Common myeloid progenitor, CD34-positive (primary cell): ENCODE data around the gene ATP2B1.
A peak's percentile ranks its signal among the peaks of the same experiment; 100 is the strongest.

Experiments
- CTCF ChIA-PET: fragments of 350-600 bp; sonication (Branson Sonifier 250); formaldehyde crosslinking; loops from one replicate; lab custom pipeline; 2021; ENCODE audit warnings: antibody characterized with exemption; lab: Charles Lee
- POLR2A ChIA-PET: fragments of 350-600 bp; sonication (Branson Sonifier 250); formaldehyde crosslinking; loops from one replicate; lab custom pipeline; 2021; ENCODE audit warnings: antibody characterized with exemption; lab: Charles Lee
- DNase-seq, 3 donors: peaks; one replicate each; pipeline versions ENCODE4 v3.0.0 to v3.0.0-alpha.2; 2013
- H3K27ac ChIP-seq, 2 experiments: 1 replicate in 1 of 2; 2 replicates in 1 of 2; pipeline ENCODE4 v1.7.0; 2013; ENCODE audit warnings: inconsistent platforms in 2 of 2, low read length in 2 of 2, mild to moderate bottlenecking in 2 of 2, low read depth in 1 of 2, moderate library complexity in 1 of 2; ENCODE audit not compliant: severe bottlenecking in 2 of 2, insufficient read depth in 1 of 2, poor library complexity in 1 of 2
- H3K27me3 ChIP-seq, 5 experiments: replicated peaks in 2 of 5; 1 replicate in 3 of 5; 2 replicates in 2 of 5; pipeline versions ENCODE4 v1.6.1 to v1.7.0; 2013; ENCODE audit warnings: low read length in 4 of 5, mild to moderate bottlenecking in 2 of 5, moderate library complexity in 2 of 5, inconsistent platforms in 1 of 5; ENCODE audit not compliant: insufficient read depth in 5 of 5, control insufficient read depth in 4 of 5
- H3K36me3 ChIP-seq, 4 experiments: 1 replicate in 2 of 4; 2 replicates in 2 of 4; pipeline versions ENCODE4 v1.6.1 to v1.7.0; 2013; ENCODE audit warnings: low read length in 3 of 4, control low read depth in 1 of 4, mild to moderate bottlenecking in 1 of 4; ENCODE audit not compliant: control insufficient read depth in 4 of 4, insufficient read depth in 4 of 4
- H3K4me1 ChIP-seq, 4 experiments: 1 replicate in 3 of 4; 2 replicates in 1 of 4; pipeline versions ENCODE4 v1.6.1 to v1.7.1; 2013; ENCODE audit warnings: low read length in 3 of 4, mild to moderate bottlenecking in 3 of 4, control low read depth in 1 of 4, inconsistent platforms in 1 of 4, moderate library complexity in 1 of 4; ENCODE audit not compliant: control insufficient read depth in 4 of 4, insufficient read depth in 4 of 4; ENCODE audit errors: control extremely low read depth in 1 of 4
- H3K4me3 ChIP-seq, 7 experiments: 1 replicate in 4 of 7; 2 replicates in 3 of 7; pipeline versions ENCODE4 v1.5.1 to v1.7.0; 2013; ENCODE audit warnings: mild to moderate bottlenecking in 7 of 7, low read length in 6 of 7, moderate library complexity in 6 of 7, inconsistent platforms in 2 of 7, low read depth in 2 of 7, control low read depth in 1 of 7; ENCODE audit not compliant: insufficient read depth in 4 of 7, control insufficient read depth in 1 of 7; ENCODE audit errors: extremely low read depth in 1 of 7
- H3K9me3 ChIP-seq, 5 experiments: 1 replicate in 4 of 5; 2 replicates in 1 of 5; pipeline versions ENCODE4 v1.6.1 to v1.7.1; 2013; ENCODE audit warnings: low read length in 4 of 5, mild to moderate bottlenecking in 2 of 5, inconsistent platforms in 1 of 5, low read depth in 1 of 5, moderate library complexity in 1 of 5; ENCODE audit not compliant: control insufficient read depth in 4 of 5, insufficient read depth in 2 of 5; ENCODE audit errors: control extremely low read depth in 1 of 5
- WGBS: methylation state at CpG from one replicate; pipeline ENCODE4 v1.1.5; 2013; ENCODE audit not compliant: insufficient coverage; 5-methylcytosine and 5-hydroxymethylcytosine counted together

Gene ATP2B1

DNA sequence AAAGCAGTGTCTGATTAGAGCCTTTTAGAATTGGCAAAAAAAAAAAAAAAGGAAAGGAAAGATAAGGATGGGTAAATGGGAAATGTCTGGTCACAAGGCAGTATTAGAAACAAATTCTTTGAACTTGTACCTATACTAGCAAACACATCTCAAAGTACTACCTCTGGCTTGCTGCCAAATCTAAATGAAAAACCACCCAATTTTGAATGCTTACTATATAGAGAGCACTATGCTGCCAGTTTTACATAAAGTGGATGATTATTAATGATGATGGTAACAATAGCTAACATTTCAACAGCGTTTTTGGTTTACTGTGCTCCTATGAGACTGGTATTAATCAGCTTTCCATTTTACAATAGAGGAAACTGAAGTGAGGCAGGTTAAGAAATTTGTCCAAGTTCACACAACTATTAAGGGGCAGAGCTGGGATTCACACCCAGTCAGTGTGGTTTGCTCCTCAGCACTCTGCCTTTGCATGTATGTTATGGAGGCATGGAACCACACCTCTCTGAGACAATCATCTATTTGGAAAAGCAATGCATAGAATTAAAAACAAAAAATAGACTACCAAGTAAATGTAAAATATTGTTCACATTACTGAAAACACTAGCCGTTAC lies 34.2 kb downstream of the ATP2B1 start:
- Histone ChIP-seq H3K9me3 (peaks cover 0 to 2% (median 0%) of the 10 kb centered on the region in 5 experiments), H3K4me3 (no peak overlapping the region), H3K27me3 (no peaks in the 10 kb centered on the region), H3K27ac (no peak overlapping the region), H3K4me1 (peaks cover 0 to 7% (median 2%) of the 10 kb centered on the region in 4 experiments), H3K36me3 (no peaks in the 10 kb centered on the region)
- ChIA-PET POLR2A (interaction anchor here (0.8 kb wide), 1 partner anchor 11 kb away, joined by 3 read pairs; no protein-coding TSS in a partner anchor), CTCF (interaction anchor here (1.0 to 1.4 kb wide), 2 partner anchors 14 to 29 kb away, joined by 3 read pairs; no protein-coding TSS in a partner anchor)
- no peak for DNase-seq
- WGBS = 100% methylated on average over 1 of the region's 2 CpGs

DNA sequence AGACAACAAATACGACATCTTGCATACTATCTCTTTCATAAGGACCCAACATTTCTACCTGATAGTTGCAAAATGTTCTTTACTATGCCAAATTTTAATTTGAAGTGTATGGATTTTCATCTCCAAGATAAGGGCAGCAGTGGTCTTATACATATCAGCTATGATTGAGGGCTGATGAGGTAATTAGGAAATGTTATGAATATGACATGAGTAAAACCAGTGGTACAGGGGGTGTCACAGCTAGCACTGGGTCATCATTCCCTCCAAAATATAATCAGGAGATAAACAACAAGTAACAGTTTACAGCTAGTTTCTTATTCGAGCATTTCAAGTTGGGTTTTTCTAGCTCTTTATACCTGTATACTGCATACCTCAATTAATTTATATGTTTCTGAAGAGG lies 35.0 kb downstream of the ATP2B1 start:
- Histone ChIP-seq H3K4me1 (peaks cover 0 to 7% (median 2%) of the 10 kb centered on the region in 4 experiments), H3K36me3 (peaks cover 0 to 4% (median 0%) of the 10 kb centered on the region in 4 experiments), H3K4me3 (no peak overlapping the region), H3K27me3 (no peaks in the 10 kb centered on the region), H3K27ac (no peak overlapping the region), H3K9me3 (no peaks in the 10 kb centered on the region)
- no CpG with 5 or more reads among the region's 2 CpGs for WGBS
- POLR2A ChIA-PET = no interaction called here
- CTCF ChIA-PET = interaction anchor here (1.8 kb wide), 1 partner anchor 19 kb away, joined by 6 read pairs; no protein-coding TSS in a partner anchor
- no peak for DNase-seq

DNA sequence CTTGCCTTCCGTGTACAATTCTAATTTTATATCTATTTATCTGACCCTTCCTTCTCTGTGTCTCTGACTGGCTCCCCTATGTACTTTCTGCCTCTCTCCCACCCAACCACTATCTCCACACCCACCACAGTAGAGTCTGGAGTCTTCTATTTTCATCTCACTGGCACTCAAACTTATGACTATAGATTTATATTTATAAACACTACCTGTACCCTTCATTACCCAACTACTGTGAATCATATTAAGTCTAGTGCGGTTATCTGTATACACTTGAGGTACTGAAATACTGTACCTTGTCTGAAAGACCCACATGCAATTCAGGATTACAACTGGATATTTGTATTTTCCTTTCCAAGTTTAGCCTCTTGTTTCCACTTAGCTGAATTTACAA lies 36.1 kb downstream of the ATP2B1 start:
- CTCF ChIA-PET = interaction anchor here (1.8 kb wide), 1 partner anchor 20 kb away, joined by 6 read pairs; no protein-coding TSS in a partner anchor
- WGBS = 89% methylated on average over 1 of the region's 2 CpGs

DNA sequence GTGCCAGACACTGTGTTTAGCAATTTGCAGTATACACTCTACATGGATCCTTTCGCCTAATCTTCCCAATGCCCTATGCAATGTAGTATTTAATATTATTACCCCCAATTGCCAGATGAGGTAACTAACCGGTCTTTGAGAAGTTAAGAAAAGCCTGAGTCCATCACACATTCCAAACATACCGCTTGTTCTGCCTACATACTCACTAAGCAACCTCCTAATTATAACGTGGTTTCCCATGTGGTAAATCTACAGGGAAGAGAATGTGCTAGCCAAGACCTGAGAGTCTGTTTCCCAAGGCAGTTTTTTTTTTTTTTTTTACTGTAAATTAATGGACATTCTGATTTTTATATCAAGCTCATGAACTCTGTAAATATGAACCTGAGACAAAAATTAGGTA lies 37.2 kb downstream of the ATP2B1 start:
- CTCF ChIA-PET = no interaction called here
- WGBS = 92% methylated on average over 2 of the region's 4 CpGs
- H3K4me1 ChIP-seq = peaks cover 0 to 9% (median 2%) of the 10 kb centered on the region in 4 experiments
- POLR2A ChIA-PET = no interaction called here
- no peak overlapping the region for H3K27ac ChIP-seq
- no peaks in the 10 kb centered on the region for H3K9me3 ChIP-seq
- H3K4me3 ChIP-seq = no peak overlapping the region
- DNase-seq = no peak
- H3K27me3 ChIP-seq = no peaks in the 10 kb centered on the region
- H3K36me3 ChIP-seq = peaks cover 0 to 4% (median 0%) of the 10 kb centered on the region in 4 experiments

More for the DNA sequence above, 36.1 kb downstream of the ATP2B1 start:
- peaks cover 0 to 4% (median 0%) of the 10 kb centered on the region in 4 experiments for H3K36me3 ChIP-seq
- POLR2A ChIA-PET = interaction anchor here (0.6 kb wide), 1 partner anchor 36 kb away, joined by 3 read pairs; no protein-coding TSS in a partner anchor
- H3K27me3 ChIP-seq = no peaks in the 10 kb centered on the region
- no peak for DNase-seq
- peaks cover 0 to 9% (median 2%) of the 10 kb centered on the region in 4 experiments for H3K4me1 ChIP-seq
- no peak overlapping the region for H3K27ac ChIP-seq
- H3K9me3 ChIP-seq = no peaks in the 10 kb centered on the region
- H3K4me3 ChIP-seq = no peak overlapping the region

DNA sequence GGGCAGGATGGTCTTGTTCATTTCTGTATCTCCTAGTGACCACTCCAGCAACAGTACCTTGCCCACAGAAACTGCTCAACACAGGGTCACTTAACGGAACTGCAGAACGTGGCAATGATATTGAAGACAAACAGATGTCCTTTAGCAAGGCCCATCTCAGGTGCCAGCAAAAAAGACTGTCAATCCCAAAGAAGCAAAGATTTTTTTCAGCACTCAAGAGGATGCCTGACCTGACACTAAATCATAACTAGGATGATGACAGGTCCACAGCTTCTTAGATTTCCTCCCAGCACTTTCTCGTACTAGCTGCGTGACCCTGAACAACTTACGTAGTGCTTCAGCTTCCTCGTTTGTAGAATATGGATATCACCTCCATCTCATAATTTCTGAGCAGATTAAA lies 39.4 kb downstream of the ATP2B1 start:
- H3K4me1 ChIP-seq = peaks cover 3 to 11% (median 5%) of the 10 kb centered on the region in 4 experiments
- peaks cover 0 to 4% (median 0%) of the 10 kb centered on the region in 4 experiments for H3K36me3 ChIP-seq
- POLR2A ChIA-PET = interaction anchor here (0.6 kb wide), 1 partner anchor 481 kb away, joined by 4 read pairs; no protein-coding TSS in a partner anchor
- no peak overlapping the region for H3K27ac ChIP-seq
- H3K9me3 ChIP-seq = no peaks in the 10 kb centered on the region
- no peaks in the 10 kb centered on the region for H3K27me3 ChIP-seq
- no peak overlapping the region for H3K4me3 ChIP-seq
- WGBS = 95% methylated on average over 6 of the region's 6 CpGs
- DNase-seq = no peak
- CTCF ChIA-PET = interaction anchor here (1.1 kb wide), 1 partner anchor 344 kb away, joined by 3 read pairs; no protein-coding TSS in a partner anchor

DNA sequence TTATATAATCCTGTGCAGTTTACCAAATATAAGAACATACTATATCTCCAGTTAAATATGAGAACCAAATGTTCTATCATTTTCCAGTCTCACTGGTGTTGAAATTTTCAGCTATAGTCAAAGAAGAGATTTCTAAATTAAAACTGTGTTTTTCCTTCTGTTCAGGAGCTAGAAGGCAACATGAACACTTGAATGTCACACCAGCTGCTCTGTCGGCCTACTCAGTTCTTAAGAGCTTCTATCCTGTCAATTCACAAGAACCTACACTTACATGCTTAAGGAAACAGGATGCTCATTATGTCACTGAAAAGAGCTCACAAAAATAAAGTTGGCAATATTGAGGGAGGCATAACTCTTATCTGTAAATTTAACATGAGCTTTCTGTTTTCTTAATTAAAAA lies 43.1 kb downstream of the ATP2B1 start:
- Histone ChIP-seq H3K4me1 (peaks cover 12 to 21% (median 16%) of the 10 kb centered on the region in 4 experiments), H3K9me3 (no peaks in the 10 kb centered on the region), H3K27ac (no peak overlapping the region), H3K27me3 (no peaks in the 10 kb centered on the region), H3K36me3 (peaks cover 0 to 4% (median 0%) of the 10 kb centered on the region in 4 experiments), H3K4me3 (no peak overlapping the region)
- CTCF ChIA-PET = interaction anchor here (1.1 kb wide), 1 partner anchor 121 kb away, joined by 3 read pairs; no protein-coding TSS in a partner anchor
- POLR2A ChIA-PET = no interaction called here
- WGBS = 22% methylated on average over 1 of the region's 1 CpG
- DNase-seq = no peak

DNA sequence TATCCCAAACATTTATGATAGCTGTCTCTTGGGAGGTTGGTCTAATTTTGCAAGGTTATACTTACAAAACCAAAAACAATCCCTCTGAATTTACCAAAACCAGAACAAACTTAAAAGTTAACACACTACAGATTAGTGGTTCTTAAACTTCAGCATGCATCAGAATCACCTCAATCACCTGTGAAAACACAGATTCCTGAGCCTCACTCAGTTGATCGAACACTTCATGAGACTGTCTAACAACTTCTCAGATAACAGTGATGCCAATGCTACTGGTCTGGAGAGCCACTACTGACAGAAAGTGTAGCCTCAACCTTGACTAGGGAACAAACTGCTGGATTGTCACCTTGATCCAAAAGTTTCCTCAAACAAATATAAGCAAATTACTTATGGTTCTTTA lies 44.2 kb downstream of the ATP2B1 start:
- no peak for DNase-seq
- no peaks in the 10 kb centered on the region for H3K27me3 ChIP-seq
- no peak overlapping the region for H3K4me3 ChIP-seq
- peaks cover 12 to 21% (median 16%) of the 10 kb centered on the region in 4 experiments for H3K4me1 ChIP-seq
- H3K27ac ChIP-seq = peak overlapping the region in 1 of 2 experiments; percentile 31
- H3K36me3 ChIP-seq = peaks cover 0 to 4% (median under 1%) of the 10 kb centered on the region in 4 experiments
- WGBS = 83% methylated on average over 1 of the region's 1 CpG
- POLR2A ChIA-PET = no interaction called here
- CTCF ChIA-PET = interaction anchor here (1.0 kb wide), 1 partner anchor 20 kb away, joined by 3 read pairs; no protein-coding TSS in a partner anchor
- no peaks in the 10 kb centered on the region for H3K9me3 ChIP-seq
